ENCODE data around the gene DPYSL5.

DNA sequence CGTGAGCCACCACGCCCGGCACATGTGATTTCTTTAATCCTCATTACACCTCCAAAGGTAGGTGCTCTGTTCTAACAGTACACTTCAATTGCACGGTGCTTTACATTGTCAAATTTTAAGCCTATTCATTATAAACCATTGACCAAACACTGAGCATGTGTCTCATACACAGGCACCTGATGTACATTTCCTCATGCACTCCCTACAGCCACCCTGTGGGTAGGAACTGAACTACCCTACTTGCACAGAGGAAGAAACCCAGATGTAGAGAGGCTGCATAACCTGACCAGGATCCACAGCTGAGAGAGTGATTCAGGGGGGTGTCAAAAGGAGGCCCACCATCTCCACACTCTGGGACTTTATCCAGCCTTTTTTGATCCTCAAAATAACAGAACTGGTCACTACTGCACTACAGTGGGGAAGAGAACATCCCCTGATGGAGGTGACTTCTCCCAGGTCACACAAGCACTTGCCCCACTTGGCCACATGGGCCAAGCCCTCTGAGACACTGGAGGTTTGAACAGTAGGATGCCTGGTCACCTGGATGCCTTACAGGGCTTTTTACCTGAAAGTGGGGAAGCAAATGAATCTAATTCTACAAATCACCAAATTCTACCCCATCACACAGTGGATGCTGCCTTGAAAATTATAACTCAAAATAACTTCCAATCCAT is 6.9 kb upstream of the DPYSL5 start:
- TF ChIP-seq CTCF (IDR thresholded peaks at IDR 0.05; ENCODE audit: insufficient read depth, low read depth, low read length) (no peak), EZH2 (IDR thresholded peaks at IDR 0.05; ENCODE audit: insufficient read depth, low read length) (no peak)

Measured in astrocyte (in vitro differentiated cells and primary cell).